ENCODE measurements around the gene SDK1.

DNA sequence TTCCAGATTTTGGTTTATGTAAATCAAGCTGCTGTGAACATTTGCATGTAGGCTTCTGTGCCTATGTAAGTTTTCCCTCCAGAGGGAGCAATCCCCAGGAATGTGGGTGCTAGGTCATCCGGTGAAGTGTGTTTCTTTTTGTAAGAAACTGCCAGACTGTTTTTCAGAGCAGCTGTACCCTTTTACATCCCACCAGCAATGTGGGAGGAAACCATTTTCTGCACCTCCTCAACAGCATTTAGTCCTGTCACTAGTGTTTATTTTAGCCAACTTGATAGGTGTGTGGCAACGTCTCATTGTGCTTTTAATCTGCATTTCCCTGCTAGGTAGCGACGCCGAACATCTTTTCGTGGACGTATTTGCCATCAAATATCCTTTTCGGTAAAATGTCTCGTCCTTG is 985.3 kb downstream of the SDK1 start:
- TF ChIP-seq, protein P1, sequence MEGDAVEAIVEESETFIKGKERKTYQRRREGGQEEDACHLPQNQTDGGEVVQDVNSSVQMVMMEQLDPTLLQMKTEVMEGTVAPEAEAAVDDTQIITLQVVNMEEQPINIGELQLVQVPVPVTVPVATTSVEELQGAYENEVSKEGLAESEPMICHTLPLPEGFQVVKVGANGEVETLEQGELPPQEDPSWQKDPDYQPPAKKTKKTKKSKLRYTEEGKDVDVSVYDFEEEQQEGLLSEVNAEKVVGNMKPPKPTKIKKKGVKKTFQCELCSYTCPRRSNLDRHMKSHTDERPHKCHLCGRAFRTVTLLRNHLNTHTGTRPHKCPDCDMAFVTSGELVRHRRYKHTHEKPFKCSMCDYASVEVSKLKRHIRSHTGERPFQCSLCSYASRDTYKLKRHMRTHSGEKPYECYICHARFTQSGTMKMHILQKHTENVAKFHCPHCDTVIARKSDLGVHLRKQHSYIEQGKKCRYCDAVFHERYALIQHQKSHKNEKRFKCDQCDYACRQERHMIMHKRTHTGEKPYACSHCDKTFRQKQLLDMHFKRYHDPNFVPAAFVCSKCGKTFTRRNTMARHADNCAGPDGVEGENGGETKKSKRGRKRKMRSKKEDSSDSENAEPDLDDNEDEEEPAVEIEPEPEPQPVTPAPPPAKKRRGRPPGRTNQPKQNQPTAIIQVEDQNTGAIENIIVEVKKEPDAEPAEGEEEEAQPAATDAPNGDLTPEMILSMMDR (IDR thresholded peaks at IDR 0.05), result no peak
- TF ChIP-seq POLR2A (IDR thresholded peaks at IDR 0.05), result no peak

Measured in uterus (tissue), 2 donors.